ENCODE measurements around the gene PKD1.

The PKD1 gene

DNA sequence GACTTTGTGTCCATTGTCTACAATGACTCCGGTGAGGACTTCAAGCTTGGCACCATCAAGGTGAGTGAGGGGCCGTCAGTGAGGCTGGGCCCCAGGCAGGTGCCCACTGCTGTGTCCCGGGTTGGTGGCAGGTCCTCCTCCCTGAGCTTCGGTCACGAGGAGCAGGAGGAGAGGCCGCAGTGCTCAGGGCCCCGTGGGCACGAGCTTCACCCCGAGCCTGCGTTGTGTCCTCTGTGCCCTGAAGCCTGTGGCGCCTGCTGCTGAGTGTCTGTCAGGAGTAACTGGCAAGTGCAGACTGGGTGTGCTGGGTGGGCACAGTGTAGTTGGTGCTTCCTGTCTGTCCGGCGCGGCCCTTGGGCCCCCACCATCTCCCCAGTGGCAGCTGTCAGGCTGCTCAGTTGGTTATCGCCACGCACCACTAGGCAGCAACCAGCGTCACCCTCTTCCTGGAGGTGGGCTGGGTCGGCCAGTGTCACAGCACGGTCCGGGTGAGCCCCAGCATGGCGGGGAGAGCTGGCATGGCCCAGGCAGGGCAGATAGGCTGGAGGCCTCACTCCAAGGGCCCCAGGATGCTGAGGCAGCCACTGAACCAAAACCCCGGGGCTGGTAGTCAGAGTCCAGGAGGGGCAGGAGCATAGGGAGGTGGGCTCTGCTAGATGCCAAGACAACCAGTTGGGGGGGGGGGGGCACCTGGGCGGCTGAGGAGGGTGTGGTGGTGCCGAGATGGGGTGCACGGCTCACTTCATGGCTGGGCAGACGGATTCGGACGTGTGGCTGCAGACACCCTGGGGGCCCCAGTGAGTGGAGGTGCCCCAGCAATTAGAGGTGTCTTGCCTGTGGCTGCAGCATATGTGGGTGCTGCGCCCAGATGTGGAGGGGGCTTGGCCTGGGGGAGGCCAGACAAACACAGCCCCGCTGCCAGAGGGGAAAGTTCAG is 48.6 kb downstream of the PKD1 start:
- no peak for DNase-seq (ENCODE audit: low read depth)

DNA sequence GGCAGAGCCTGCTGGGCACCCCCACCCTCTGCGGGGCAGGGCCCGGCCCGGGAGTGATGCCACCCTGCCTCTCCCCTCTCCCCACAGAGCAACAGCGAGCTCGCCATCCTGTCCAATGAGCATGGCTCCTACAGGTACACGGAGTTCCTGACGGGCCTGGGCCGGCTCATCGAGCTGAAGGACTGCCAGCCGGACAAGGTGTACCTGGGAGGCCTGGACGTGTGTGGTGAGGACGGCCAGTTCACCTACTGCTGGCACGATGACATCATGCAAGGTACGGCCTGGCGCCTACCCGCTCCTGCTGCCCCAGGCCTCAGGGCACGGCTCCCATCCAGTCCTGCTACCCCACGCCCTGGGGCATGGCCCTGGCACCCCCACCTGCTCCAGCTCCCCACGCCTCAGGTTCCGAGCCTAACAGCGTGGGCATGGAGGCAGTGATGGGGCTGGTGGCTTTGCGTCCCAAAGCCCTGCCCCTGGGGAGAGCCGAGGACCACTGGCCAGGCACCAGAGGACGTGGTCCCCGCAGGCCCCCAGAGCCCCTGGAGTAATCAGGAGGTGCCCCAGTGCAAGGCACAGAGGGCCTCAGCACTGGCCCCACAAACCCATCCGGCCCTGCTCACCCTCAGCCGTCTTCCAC is 49.5 kb downstream of the PKD1 start:
- DNase-seq (ENCODE audit: low read depth): no peak

DNA sequence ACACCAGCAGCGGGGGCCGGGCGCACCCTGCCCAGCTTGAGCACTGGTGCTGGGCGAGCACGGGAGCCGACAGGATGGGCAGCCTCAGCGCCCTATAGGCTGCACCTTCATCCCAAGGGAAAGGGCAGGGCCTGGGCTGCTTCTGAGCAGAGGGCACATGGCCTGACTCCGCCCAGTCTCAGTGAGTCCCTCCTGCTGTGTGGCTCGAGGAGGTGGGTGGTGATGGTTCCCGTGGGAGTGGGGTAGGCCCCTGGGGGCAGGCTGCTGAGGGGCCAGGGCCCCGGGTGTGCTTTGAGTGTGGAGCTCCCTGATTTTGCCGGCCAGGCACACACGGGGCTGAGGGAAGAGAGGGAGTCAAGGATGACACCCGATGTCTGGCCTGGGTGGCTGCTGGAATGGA is 50.0 kb downstream of the PKD1 start:
- DNase-seq (ENCODE audit: low read depth): no peak

DNA sequence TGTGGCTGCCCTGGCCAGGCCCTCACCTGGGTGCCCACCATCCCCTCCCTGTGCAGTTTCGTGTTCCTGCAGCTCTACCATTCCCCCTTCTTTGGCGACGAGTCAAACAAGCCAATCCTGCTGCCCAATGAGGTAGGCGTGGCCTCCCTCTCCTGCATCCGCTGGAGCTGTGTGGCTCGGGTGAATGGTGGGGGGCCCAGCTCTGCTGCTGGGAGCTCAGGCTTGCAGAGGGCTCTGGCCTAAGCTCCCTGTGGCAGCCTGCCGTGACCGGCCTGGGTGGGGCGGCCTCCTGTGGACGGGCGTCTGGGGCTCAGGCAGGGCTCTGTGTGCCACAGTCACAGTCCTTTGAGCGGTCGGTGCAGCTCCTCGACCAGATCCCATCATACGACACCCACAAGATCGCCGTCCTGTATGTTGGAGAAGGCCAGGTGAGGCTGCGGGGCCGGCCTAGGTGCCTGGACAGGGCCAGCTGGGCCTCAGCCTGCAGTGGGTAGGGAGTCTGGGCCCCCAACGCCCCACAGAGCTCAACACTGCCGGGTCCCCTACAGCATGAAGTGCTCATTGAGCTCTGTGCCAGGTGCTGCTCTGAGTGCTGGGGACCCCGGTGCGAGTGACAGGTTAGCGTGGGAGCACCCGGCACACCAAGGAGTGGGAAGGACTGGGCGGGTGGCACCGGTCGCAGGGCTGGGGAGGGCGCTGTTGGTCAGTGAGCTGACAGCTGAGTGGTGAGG is 50.6 kb downstream of the PKD1 start:
- no peak for DNase-seq (ENCODE audit: low read depth)

DNA sequence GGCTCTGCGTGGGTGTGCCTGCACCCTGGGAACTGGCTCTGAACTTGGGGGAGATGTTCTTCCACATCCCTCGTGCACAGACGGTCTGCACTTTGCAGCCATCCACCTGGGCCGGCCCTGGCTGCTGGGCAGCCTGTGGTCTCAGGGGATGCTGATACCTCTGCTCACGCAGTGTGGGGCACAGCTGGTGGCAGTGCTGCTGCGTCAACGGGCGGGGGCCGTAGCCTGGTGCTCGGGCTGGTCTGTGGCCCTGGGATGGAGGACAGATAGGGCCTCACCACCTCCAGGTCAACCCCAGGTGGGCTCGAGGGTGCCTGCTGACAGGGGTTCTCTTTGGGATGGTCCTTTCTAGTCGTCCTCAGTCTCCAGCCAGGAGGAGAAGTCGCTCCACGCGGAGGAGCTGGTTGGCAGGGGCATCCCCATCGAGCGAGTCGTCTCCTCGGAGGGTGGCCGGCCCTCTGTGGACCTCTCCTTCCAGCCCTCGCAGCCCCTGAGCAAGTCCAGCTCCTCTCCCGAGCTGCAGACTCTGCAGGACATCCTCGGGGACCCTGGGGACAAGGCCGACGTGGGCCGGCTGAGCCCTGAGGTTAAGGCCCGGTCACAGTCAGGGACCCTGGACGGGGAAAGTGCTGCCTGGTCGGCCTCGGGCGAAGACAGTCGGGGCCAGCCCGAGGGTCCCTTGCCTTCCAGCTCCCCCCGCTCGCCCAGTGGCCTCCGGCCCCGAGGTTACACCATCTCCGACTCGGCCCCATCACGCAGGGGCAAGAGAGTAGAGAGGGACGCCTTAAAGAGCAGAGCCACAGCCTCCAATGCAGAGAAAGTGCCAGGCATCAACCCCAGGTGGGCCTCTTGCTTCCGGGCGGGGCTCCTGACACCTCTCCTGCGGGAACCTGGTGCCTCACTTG is 51.6 kb downstream of the PKD1 start:
- no peak for DNase-seq (ENCODE audit: low read depth)

DNA sequence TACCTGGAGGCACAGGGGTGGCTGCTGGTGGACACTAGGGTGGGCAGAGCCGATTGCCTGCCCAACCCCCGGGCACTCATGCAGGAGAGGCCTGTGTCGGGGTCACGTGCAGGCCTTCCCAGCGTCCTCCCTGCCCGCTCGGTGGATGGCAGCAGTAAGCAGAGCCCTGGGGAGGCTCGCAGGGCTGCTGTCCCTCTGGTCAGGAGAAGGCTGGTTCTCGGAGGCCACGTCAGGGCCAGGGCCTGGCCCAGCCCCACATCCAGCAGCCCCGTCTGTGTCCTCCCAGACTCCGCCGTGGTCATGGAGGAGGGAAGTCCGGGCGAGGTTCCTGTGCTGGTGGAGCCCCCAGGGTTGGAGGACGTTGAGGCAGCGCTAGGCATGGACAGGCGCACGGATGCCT is 52.3 kb downstream of the PKD1 start:
- DNase-seq (ENCODE audit: low read depth): no peak

DNA sequence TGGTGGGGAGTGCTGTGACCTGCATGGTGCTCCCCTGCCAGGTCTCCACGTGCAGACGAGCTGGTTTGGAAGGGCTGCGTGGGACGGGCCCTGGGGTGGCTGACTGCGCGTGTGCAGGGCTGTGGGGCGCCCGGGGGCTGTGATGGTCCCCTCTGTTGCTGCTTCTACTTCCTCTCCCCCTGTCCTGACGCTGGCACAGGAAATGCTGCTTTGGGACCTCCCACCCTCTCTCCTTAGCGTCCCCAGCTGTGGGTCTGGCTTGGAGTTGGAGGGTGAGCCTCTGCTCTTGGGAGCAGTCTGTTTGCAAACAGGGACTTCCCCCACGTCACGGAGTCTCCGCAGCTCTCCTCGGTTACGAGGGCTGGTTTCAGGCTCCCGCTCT is 52.7 kb downstream of the PKD1 start:
- DNase-seq (ENCODE audit: low read depth): no peak

DNA sequence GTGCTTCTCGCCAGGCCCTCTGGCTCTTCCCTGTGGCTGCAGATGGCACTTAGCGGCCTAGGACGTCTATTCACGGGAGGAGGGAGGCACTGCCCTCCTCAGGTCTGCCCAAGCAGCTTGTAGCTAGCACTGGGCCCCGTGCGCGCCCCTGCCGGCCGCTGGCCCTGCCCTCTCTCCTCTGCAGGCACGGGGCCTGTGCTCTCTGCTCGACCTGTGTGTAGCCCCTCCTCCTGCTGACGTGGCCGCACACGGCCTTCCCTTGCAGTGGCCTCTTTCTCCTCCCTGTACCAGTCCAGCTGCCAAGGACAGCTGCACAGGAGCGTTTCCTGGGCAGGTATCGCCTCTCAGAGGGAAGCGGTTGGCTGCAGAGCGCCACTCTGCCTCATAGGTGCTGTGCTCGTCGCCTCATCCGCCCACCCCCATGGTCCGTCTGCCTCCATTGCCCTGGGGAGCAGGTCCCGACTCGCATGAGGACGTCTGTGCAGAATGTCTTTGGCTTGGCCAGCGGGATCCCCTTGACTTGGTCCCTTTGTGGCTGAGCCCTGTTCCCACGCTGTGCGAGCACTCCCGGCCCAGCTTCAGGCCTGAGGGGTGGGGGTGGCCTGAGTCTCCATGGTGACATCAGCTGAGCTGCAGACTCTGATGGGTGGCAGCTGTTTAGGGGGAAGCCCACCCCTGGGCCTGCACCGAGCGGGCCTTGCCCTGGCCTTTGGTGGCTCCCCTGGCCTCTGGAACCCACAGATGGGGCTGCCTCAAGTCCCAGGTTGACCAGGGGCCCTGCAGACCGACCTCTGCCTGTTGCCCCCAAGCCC is 53.3 kb downstream of the PKD1 start:
- no peak for DNase-seq (ENCODE audit: low read depth)

DNA sequence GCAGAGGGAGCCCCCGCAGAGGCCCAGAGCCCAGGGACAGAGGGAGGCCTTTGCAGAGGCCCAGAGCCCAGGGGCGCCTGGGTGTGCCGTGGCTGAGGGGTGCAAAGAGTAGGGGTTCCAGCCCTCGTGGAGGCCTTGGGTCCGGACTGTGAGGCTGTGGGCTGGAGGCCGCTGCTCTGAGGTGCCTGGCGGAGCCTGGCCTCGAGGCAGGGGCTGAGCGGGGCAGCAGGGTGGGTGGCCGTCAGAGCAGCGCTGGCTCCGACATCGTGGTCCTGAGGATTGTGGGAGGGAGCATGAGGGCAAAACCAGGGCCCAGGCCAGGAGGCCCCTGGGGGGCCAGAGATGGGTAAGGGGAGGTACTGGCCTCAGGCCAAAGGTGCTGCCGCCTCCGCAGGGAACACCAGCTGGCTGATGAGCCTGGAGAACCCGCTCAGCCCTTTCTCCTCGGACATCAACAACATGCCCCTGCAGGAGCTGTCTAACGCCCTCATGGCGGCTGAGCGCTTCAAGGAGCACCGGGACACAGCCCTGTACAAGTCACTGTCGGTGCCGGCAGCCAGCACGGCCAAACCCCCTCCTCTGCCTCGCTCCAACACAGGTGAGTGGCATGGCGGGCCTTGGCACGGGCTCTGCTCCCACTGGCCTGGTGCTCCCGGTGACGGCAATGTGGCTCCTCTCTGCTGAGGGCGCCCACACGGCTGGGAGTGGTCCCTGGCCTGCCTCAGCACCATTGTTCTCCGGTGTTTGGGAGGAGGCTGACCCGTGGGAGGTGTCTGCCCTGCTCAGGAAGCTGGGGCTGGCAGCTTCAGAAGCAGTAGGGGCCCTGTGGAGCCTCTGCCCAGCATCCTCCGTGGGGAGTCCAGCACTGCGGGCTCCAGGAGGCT is 54.3 kb downstream of the PKD1 start:
- DNase-seq (ENCODE audit: low read depth): no peak

DNA sequence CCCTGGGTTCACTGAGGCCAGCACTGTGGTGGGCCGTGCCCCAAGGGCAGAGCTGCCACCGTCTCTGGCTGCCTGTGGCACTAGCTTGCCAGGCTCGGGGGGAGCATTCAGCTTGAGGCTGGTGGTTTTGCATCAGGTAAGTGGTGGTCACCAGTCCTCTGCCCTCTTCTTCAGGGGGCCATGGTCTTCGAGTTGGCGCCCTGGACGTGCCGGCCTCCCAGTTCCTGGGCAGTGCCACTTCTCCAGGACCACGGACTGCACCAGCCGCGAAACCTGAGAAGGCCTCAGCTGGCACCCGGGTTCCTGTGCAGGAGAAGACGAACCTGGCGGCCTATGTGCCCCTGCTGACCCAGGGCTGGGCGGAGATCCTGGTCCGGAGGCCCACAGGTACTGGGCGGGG is 55.7 kb downstream of the PKD1 start:
- DNase-seq (ENCODE audit: low read depth): no peak

DNA sequence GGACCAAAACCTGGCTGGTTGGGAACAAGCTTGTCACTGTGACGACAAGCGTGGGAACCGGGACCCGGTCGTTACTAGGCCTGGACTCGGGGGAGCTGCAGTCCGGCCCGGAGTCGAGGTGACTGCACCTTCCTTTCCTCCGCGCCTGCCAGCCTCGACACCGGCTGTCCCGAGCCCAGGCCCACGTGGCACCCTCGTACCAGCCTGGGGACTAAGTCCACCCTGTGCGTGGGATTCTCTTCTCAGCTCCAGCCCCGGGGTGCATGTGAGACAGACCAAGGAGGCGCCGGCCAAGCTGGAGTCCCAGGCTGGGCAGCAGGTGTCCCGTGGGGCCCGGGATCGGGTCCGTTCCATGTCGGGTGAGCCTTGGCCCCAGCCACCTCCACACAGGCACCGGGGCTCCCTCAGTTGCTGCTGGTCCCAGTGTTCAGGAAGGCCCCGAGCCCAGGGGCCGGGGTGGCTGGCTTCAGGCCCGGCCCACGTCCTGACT is 56.3 kb downstream of the PKD1 start:
- no peak for DNase-seq (ENCODE audit: low read depth)

DNA sequence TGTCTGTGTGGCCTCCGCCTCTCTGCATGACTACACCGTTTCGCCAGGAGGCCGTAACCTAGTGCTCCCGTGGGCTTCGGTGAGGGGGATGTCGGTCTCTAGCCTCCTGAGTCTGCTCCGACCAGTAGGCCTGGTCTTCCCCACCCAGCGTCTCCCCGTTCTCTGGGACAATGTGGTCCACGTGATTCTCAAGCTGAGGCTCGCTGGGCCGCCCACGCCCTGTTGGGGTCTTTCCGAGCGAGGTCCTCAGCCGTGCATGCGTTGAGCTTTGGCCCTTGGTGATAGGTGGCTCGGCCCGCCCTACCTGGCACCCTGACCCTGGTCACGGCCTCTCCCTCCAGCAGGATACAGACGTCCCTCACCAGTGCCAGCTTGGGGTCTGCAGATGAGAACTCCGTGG is 57.0 kb downstream of the PKD1 start:
- DNase-seq (ENCODE audit: low read depth): no peak

DNA sequence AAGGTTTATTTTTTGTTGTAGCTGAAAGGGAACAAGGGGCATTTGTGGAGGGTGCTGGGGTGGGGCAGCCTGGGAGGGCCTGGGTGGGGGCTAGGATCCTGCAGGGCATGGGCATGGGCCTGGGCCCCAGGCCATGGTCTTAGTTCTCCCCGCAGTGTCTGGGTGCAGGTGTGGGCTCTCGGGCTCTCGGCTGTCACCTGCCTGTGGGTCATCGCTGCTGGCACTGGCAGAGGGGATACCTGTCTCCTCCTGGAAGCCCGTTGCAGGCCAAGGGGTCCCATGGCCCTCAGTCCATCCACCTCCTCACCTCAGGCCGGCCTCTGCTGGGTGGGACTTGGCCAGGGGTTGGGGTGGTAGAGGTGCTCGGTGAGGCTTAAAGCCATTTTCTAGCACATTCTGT is 57.6 kb downstream of the PKD1 start:
- DNase-seq (ENCODE audit: low read depth): no peak

DNA sequence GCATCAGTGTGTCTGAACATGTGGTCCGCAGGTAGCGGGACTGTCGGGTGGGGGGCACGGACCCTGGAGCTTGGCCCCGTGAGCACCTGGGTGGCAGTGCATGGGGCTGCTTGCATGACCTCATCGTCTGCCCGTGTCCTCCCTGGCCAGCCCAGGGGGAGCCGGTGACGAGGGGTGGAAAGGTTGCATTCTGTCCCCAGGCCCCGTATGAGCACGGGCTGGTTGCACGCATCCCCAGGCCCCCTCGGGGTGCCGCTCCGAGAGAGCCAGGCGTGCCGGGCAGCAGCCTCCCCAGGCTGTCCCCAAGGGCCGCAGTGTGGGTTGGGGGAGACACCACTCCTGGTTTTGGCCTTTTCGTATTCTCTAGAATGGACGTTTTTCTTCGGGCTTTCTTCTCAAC is 58.0 kb downstream of the PKD1 start:
- DNase-seq (ENCODE audit: low read depth): no peak

DNA sequence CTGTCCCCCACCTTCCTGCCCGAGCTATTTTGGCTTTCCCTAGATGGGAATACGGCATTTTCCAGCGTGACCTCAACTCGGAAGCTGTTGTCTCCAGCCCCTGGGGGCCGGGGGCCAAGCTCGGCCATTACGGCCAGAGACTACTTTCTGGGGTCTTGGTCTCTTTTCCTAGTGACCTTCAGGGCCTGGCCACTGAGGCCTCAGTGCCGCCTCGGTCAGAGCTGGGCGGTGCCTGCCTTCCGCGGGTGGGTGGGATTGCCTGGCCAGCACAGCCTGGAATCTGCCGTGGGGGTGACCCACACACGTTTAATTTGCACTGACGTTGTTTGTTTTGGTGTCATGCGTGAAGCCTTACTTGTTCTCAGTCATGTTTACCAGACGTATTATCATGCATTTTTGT is 58.7 kb downstream of the PKD1 start:
- DNase-seq (ENCODE audit: low read depth): no peak

DNA sequence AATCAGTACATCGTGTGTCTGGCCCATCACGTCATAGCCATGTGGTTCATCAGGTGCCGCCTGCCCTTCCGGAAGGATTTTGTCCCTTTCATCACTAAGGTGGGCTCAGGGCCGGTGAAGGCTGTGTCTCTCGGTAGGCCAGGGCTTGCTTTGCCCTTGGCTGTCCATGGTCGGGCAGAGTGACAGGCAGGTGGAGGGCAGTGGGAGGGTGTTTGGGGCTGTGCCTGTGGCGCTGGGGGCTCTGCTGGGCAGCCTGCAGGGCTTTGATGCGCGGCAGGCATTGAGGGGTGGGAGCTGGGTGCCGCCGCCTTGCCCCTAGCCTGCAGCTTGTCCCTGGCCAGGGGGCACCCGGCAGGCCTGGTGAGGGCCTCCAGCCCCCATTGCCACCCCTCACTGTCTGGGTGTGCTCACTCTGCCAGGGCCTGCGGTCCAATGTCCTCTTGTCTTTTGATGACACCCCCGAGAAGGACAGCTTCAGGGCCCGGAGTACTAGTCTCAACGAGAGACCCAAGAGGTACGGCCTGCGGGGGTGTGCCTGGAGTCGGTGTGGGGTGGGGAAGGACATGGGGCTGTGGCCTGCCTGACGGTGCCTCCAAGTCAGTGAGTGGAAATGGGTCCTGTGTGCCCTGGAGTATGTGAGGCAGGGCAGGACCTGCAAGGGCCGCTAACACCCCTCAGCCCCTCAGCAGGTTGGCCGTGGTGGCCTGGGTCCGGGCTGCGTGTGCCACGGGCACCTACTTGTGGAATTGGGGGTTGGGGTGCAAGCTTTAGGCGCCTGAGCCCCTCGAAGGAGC is 59.4 kb downstream of the PKD1 start:
- DNase-seq (ENCODE audit: low read depth): no peak

DNA sequence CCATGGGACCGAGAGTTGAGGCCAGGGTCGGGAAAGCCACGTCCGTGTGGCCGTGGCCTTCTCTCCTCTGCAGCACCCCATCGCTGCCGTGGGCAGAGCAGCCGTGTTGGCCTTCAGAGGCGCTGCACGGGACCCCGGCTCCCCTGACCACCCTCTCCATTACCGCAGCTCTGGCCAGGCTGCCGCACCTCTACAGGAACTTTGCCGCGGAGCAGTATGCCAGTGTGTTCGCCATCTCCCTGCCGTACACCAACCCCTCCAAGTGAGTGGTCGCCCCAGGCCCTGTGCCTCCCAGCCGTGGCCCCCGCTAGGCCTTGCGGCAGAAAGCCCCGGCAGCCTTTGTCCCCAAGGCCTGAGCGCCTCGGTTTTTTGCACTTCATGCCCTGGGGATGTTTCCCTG is 60.1 kb downstream of the PKD1 start:
- DNase-seq (ENCODE audit: low read depth): no peak

DNA sequence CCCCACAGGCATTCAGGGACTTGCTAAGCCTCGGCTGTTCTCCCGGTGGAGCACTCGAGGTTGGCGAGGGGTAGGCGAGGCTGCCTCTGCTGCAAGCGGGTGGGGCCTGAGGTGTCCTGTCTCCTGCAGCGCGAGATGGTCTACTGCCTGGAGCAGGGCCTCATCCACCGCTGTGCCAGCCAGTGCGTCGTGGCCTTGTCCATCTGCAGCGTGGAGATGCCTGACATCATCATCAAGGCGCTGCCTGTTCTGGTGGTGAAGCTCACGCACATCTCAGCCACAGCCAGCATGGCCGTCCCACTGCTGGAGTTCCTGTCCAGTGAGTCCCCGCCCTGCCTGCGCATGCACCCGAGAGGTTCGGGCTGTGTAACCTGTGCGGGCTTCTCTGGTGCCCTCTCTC is 61.6 kb downstream of the PKD1 start:
- DNase-seq (ENCODE audit: low read depth): no peak

DNA sequence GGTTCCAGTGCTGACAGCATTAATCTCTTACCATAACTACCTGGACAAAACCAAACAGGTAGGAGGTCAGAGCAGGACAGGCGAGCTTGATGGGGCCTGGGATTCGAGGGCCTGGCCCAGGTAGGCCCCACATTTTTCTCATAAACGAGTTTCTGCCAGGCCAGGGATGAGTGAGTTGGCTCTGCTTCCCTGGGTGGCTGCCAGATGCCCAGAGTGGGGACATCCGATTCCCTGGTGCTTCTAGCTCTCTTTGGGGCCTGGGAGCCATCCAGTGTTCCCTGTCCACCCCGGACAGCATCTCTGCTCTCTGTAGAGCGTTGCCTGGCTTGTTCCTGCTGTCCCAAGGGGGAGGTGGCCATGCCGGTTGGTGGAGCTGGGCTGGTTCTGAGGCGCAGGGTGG is 62.8 kb downstream of the PKD1 start:
- DNase-seq (ENCODE audit: low read depth): no peak
